Tibial artery (tissue), 4 donors: ENCODE measurements around the gene UNC80.

Experiments
- DNase-seq, 2 donors: peaks; one replicate each; pipeline ENCODE4 v3.0.0-alpha.2; 2019
- H3K27ac ChIP-seq, 2 donors: fragments of 200-600 bp; sonication (generic) in 1 of 2; 1 replicate in 1 of 2; 2 replicates in 1 of 2; pipeline ENCODE4 v1.5.1; 2018 to 2019; ENCODE audit warnings: mild to moderate bottlenecking in 1 of 2
- H3K27me3 ChIP-seq, 2 donors: fragments of 200-600 bp; sonication (generic) in 1 of 2; one replicate each; pipeline versions ENCODE4 v1.5.1 to v1.6.0; 2016 to 2019
- H3K36me3 ChIP-seq, 3 donors: fragments of 200-600 bp; sonication (generic) in 2 of 3; one replicate each; pipeline ENCODE4 v1.5.1; 2016 to 2019; ENCODE audit warnings: mild to moderate bottlenecking in 2 of 3
- H3K4me1 ChIP-seq, 4 donors: fragments of 200-600 bp; sonication (generic) in 2 of 4; 1 replicate in 3 of 4; 2 replicates in 1 of 4; pipeline ENCODE4 v1.5.1; 2016 to 2019
- H3K4me3 ChIP-seq, 2 donors: fragments of 200-600 bp; sonication (generic) in 1 of 2; 1 replicate in 1 of 2; 2 replicates in 1 of 2; pipeline ENCODE4 v1.5.1; 2018 to 2019; ENCODE audit warnings: mild to moderate bottlenecking in 2 of 2
- H3K9me3 ChIP-seq, 3 donors: fragments of 200-600 bp; sonication (generic) in 1 of 3; one replicate each; pipeline ENCODE4 v1.5.1; 2016 to 2019
- CTCF ChIP-seq, 2 experiments: fragments of 200-600 bp in 1 of 2; fragments of 450-650 bp in 1 of 2; IDR thresholded peaks; one replicate each; pipeline ENCODE4 v1.5.1; 2017 to 2019; ENCODE audit warnings: antibody characterized with exemption in 2 of 2, mild to moderate bottlenecking in 1 of 2, moderate library complexity in 1 of 2
- intact Hi-C: fragments of 100-400 bp; cut with DNase I; formaldehyde crosslinking; loops from one replicate; pipeline ENCODE4 v1.15.0; 2023; ENCODE audit warnings: low total_unique reads

The UNC80 gene

GRCh38 chr2:209864716-209865295, 93.2 kb downstream of the UNC80 start:
- no peak overlapping the region for H3K27ac ChIP-seq
- DNase-seq: no peak
- no peaks in the 10 kb centered on the region for H3K36me3 ChIP-seq
- no peaks in the 10 kb centered on the region for H3K27me3 ChIP-seq
- no peak overlapping the region for H3K4me3 ChIP-seq
- H3K9me3 ChIP-seq: peaks cover 0 to 9% (median 0%) of the 10 kb centered on the region in 3 donors
- no peaks in the 10 kb centered on the region for H3K4me1 ChIP-seq
- intact Hi-C loops: no loop called here
- TF ChIP-seq CTCF (IDR thresholded peaks at IDR 0.05): no peak

DNA sequence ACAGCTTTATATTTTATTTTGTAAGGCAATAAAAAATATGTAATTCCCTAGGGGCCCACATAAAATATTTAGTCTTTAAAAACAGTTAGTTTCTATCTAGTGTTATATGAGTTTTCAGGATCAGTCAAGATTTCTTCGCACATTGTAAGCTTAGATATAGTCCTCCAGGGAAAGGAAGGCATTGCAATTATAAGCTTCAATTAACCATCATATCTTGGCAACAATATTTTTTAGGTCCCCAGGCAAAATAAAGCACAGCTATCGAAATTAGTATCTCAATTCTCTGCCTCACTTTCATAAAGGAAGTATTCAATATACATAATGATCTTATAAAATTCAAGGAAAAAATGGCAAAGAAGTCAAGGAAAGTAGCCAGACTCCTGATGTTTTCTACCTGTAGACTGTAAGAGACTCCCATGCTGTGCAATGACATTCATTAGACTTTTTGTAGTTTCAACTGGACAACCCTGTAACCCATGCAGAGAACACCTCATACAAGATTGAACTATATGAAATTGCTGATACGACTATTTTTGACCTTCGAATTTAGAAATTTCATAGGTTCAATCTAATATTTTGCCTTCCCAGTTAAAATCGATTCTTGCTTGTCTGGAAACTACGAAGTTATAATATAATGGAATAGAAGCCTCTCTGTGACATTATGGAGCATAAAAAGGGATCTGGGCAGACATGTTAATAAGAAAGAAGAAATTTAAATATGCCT, 96.8 kb downstream of the UNC80 start:
- Histone ChIP-seq H3K4me1 (no peaks in the 10 kb centered on the region), H3K27ac (no peak overlapping the region), H3K9me3 (peaks cover 0 to 3% (median 0%) of the 10 kb centered on the region in 3 donors), H3K27me3 (no peaks in the 10 kb centered on the region), H3K4me3 (no peak overlapping the region), H3K36me3 (no peaks in the 10 kb centered on the region)
- no peak for DNase-seq
- intact Hi-C loops: no loop called here
- TF ChIP-seq CTCF (IDR thresholded peaks at IDR 0.05): no peak

DNA sequence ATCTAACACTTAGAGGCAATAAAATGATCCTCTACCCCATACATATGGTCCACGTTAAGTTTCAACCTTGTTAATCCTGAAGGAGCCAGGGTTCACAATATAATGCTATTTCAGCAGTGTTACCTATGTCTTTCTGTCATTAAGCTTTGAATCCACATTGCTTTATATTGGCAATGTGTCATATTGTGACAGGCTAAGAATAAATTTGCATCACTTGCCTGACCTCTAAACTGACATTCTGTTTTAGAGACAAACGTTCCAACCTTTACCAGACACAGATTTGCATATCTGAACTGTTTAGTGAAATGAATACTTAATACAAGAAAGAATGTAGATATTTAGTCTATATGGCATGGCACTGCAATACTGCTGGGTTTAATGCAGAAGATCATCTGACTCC, 98.4 kb downstream of the UNC80 start:
- Histone ChIP-seq H3K4me1 (no peaks in the 10 kb centered on the region), H3K27me3 (no peaks in the 10 kb centered on the region), H3K4me3 (no peak overlapping the region)

DNA sequence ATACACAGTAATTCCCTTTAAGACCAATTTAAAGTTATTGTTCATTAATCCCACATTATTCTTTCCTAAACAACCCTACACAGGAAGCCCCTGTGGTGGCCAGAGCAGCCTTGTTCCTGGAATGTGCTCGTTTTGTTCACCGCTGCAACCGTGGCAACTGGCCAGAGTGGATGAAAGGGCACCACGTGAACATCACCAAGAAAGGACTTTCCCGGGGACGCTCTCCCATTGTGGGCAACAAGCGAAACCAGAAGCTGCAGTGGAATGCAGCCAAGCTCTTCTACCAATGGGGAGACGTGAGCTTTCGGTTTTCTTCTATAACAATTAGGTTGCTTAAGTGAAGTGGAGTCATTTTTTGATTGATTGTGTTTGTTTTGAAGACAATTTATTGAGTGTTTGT, 101.0 kb downstream of the UNC80 start:
- no peak for DNase-seq
- no peak for TF ChIP-seq CTCF (IDR thresholded peaks at IDR 0.05)
- Histone ChIP-seq H3K4me1 (no peaks in the 10 kb centered on the region), H3K9me3 (no peaks in the 10 kb centered on the region), H3K27me3 (no peaks in the 10 kb centered on the region), H3K27ac (no peak overlapping the region), H3K36me3 (no peaks in the 10 kb centered on the region), H3K4me3 (no peak overlapping the region)
- intact Hi-C loops: no loop called here

More for the DNA sequence above, 98.4 kb downstream of the UNC80 start:
- H3K36me3 ChIP-seq: no peaks in the 10 kb centered on the region
- no peak for DNase-seq
- intact Hi-C loops: no loop called here
- H3K27ac ChIP-seq: no peak overlapping the region
- TF ChIP-seq CTCF (IDR thresholded peaks at IDR 0.05): no peak
- H3K9me3 ChIP-seq: no peaks in the 10 kb centered on the region

- no peaks in the 10 kb centered on the region for H3K36me3 ChIP-seq
- no peaks in the 10 kb centered on the region for H3K9me3 ChIP-seq
- no peak for DNase-seq
- no peaks in the 10 kb centered on the region for H3K4me1 ChIP-seq
- no peak overlapping the region for H3K4me3 ChIP-seq
- H3K27me3 ChIP-seq: no peaks in the 10 kb centered on the region
- H3K27ac ChIP-seq: no peak overlapping the region
- TF ChIP-seq CTCF (IDR thresholded peaks at IDR 0.05): no peak
- intact Hi-C loops: no loop called here
Measured at GRCh38 chr2:209875270-209875669, 103.6 kb downstream of the UNC80 start.
